Right renal cortex interstitium (tissue), 3 donors: ENCODE measurements around the gene POLR1A. TPM values are rescaled to one million over a fixed set of nuclear protein-coding genes. Genes with fewer than 3 reads are reported as not detected.

ENCODE experiments used
- DNase-seq, 3 donors: peaks; one replicate each; pipeline ENCODE4 v3.0.0-alpha.2; 2013; ENCODE audit warnings: low read depth in 3 of 3, low spot score in 2 of 3
- polyA plus RNA-seq, 3 donors: library from polyadenylated mRNA; unstranded; fragments of 120-200 nt; gene quantifications; one replicate each; pipeline ENCODE4 v1.2.1, GENCODE V29; 2013; ENCODE audit not compliant: insufficient read length in 3 of 3

The POLR1A gene
- polyA plus RNA-seq, 3 donors: 17.8 to 20.6 (median 19.9) TPM

DNA sequence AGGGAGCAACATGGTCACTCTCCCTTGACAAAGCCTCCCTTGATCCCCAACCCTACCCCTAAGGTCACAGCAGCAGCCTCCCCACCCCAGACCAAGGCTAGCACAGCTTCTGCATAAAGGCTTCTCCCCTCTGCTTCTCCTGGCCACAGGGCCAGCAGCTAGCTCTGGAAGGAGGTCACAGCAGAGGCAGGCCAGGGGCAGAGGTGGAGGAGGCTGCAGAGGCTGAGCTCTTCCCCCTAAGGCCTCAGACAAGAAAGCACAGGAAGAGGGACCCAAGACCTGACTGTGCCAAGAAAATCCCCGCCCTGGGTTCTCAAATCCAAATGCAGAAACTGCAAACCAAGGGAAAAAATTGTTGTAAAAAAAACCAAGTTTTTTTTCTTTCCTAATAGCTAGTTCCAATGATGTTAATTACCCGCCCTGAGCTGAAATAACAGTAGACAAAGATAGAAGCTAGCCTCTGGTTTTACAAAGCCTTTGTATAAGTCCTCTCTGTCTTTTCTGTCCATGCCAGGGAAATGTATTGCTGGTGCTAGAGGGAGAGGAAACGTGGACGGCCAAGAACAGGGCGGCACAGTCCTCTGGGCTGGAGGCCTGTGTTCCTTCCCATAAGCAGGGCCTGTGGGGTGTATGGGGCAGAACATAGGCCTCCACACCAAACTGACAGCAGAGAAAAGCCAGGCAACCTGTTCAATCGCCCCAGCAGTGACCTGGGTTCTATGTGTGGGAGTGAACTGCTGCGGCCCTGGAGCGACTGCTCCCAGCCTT lies 79.5 kb downstream of the POLR1A start:
- DNase-seq: no peak

DNA sequence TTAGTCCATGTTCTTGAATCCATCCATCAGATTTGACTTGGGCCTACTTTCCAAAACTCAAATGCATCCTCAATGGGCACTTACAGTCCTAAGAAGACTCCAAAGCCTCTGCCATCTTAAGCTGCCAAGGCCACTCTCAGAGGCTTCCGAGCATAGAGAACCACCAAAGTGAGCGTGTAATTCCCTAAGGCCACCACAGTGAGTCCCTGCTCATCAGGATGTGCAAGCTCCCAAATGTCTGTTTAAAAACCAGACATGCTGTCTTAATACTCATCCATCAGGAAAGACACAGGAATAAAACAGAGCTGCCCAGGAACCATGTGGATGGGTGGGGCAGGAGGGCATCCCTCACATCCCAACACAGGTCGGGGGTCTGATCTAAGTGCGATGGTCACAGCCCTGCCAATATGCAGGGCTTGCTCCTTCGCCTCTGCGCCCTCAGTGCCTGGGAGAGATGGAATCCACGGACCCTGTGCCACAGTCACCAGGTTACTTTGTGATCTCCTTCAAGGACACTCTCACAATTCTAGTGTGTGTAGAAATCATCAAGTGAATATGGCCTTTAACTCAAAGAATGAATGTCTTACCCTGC lies 80.4 kb downstream of the POLR1A start:
- no peak for DNase-seq

DNA sequence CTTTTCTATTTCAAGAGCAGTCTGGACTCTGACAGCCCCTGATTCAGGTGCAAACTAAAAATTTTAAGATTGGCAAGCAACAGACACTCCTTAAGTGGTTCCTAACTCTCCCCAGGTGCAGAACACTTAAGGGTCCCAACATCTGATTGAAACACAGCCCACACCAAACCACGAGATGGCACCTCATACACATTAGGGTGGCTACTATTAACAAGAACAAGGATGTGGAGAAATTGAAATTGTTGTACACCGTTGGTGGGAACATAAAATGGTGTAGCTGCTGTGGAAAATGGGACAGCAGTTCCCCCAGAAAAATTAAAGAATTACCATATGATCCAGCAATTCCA lies 82.3 kb downstream of the POLR1A start:
- no peak for DNase-seq

DNA sequence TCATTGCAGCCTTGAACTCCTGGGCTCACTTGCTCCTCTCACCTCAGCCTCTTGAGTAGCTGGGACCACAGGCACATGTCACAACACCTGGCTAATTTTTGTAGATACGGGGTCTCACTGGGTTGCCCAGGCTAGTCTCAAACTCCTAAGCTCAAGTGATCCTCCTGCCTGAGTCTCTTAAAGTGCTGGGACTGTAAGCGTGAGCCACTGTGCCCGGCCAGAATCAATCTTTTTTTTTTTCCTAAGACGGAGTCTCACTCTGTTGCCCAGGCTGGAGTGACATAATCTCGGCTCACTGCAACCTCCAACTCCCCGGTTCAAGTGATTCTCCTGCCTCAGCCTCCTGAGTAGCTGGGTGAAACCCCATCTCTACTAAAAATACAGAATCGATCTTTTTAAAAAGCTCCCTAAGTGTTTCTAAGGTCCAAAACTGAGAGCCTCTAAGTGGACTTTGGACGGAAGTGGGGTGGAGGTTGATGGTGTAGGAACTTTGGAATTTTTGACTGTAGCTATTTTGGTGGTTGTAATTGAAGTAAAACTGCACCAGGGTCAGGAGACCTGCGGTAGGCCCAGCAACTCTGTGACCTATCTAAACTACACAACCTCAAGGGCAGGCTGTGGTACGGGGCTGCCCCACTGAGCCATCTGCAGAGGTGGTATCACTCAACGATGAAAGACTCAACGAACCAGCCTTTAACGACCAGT lies 82.9 kb downstream of the POLR1A start:
- DNase-seq: no peak

DNA sequence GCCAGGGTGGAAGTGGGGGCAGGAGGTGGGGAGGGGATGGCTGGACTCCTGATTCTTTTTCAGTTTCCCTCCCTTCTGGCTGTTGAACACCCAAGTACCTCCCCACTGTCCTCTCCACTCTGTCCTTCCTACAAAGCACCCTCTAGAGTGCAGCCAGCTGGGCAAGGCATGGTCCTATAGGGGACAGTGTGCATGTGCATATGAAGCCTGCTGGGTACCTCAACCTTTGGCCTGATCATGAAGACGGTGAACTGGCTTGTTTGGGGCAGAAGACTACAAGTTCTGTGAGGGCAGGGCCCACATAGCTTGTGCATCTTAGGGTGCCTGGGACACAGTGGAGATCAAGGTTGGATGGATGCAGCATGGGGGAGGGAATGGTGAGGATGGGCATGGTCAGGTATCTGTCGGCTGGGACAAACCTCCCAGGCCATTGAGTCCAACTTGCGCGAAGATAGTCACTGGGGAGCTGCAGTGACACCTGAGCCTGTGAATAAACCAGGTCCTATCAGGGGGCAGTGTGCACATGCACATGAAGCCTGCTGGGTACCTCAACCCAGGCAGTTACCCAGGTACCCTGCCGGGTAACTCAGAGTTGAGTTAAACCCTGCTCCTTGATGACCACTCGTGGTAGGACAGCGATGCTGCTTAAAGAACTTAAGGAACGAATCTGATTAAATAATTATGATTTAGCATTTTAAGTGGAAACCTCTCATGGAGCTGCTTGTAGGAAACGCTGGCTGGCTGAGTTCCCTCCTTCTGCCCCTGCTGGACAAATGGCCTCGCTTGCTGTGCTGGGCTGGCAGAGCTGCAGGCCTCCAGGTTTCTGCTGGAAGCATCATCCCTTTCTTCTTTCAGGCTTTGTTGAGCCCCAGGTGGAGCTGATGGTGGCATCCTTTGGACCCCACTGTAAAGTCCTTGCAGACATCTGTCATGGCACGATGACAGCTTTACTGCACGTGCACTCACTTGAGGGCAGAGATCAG lies 84.0 kb downstream of the POLR1A start:
- no peak for DNase-seq

DNA sequence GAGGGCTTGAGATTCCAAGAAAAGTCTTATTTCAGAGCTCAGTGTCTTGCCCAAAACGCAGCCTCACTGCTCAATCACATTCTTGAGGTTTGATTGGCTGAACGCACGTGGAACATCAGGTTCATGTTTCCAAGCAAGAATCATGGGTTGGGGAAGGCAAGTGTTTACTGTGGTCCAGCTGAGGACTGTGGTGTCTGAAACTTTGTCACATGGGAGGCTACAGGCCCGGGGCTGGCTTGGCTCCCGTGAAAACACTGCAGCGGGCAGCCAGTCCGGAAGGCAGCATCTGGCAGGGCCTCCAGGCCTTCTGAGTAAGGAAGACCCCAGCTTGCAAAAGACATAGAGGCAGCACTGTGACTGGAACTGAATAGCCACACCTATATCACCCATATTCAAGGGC lies 84.7 kb downstream of the POLR1A start:
- no peak for DNase-seq

DNA sequence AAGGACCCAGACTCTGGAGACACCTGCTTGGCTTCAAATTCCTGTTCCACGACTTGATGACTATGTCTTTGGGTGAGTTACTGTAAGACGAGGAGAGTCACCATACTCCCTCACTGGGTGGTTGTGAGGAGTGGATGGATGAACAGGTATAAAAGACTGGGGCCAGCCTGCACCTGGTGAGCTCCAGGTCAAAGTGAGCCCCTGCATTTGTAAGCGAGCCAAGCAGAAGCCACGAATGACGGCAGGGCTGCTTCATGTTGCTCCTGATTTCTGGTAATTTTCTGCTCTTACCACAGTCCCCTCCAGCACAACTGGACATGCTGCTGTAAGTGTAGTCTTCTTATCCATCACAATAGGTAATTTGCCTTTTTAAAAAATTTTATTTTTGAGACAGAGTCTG lies 86.6 kb downstream of the POLR1A start:
- DNase-seq: no peak

DNA sequence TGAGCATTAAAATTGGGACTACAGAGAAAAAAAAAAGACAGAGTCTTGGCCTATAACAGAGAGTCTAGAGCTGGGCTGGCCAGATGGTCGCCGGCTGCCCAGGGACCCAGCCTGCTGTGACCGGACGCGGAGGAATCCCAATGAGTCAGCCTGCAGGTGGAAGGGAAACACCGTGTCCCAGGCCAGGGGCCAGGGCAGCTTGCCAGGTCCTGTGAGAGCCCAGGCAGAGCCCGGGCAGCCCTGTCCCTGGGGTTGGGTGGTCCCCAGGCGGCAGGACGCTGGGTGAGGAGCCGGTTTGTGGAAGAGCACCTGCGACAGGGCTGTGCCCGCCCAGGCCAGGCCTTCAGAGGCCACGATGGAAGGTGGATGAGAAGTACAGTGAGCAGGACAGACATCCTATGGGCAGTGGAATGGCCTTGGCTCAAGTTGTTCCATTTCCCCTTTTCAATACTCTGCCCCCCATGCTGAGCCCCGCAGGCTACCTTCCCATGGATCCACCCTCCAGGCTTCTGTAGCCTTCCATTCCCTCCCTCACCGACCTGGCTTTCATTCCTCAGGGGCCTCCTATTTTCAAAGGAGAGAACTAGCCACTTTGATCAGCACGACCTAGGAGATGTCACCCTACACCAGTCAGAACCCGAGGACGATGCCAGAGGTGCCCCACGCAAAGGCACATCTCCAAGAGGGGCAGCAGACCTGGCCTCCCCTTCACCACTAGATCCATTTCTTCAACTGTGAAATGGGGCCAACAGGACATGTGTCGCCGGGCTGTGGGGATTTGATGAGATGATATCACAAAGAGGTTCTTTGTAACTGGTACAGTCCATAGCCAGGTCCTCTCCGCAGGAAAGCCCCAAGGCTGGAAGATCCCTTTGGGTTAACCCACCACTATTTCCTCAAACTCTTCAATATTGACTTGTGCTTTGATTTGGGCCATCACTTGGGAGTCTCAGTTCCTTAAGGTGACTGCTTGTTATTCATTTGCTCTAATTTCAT lies 87.5 kb downstream of the POLR1A start:
- no peak for DNase-seq

DNA sequence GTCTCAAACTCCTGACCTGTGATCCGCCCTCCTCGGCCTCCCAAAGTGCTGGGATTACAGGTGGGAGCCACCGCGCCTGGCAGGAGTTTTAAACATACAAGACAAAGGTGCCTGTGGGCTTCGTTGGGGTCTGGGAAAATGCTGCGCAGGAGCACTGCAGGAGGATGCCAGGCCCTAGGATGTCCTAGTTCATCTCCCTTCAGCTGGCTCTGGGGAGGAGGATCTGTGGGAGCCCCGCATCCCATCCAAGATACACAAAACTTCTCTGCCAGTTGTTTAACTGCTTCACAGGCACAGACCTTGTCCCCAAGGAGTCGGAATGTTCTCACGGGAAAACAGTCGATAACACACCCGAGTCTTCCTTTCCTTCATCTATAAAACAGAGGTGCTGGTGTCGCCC lies 89.1 kb downstream of the POLR1A start:
- no peak for DNase-seq

DNA sequence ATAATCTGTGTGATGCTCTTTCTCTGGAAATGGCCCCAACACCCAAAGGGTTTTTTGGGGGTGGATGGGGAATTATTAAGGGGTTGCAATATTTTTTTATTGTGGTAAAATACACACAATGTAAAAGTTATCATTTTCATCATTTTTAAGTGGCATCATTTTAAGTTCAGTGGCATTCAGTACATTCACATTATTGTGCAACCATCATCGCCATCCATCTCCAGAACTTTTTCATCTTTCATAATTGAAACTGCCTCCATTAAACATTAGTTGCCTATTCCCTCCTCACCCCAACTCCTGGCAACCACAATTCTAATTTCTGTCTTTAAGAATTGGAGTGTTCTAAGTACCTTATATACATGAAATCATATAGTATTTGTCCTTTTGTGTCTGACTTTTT lies 90.0 kb downstream of the POLR1A start:
- no peak for DNase-seq

DNA sequence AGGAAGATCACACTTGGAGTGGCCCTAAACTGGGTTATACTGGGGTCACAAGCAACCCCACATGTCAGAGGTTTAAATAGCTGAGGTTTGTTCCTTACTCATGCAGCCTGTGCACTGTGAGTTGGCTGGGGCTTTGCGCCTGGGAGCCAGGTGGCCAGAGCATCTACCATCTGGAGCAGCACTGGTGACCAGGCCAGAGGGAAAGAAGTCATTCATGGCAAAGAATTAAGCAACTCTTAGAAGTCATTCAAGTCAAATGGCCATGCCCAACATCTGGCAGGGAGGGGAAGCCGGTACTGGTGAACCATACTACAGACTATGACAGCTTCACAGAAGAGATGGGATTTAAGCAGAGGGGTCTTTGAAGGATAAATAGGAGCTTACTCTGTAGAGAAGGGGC lies 90.7 kb downstream of the POLR1A start:
- no peak for DNase-seq

DNA sequence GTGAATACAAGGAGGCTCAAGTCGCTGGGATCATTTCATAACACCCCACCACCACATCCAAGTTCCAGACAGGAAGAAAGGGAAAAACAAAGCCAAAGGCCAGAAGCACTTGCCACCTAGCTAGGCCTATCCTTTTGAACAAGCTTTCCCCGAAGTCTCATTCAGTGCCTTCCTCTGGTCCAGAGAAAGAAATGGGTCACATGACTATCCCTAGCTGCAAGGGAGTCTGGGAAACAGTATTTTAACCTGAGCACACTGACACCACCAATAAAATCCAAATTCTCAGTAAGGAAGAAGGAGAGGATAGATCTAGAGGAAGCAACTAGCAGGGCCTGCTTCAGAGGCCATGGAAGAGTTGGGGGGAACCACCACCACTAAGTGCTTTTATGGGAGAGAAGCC lies 91.2 kb downstream of the POLR1A start:
- no peak for DNase-seq

DNA sequence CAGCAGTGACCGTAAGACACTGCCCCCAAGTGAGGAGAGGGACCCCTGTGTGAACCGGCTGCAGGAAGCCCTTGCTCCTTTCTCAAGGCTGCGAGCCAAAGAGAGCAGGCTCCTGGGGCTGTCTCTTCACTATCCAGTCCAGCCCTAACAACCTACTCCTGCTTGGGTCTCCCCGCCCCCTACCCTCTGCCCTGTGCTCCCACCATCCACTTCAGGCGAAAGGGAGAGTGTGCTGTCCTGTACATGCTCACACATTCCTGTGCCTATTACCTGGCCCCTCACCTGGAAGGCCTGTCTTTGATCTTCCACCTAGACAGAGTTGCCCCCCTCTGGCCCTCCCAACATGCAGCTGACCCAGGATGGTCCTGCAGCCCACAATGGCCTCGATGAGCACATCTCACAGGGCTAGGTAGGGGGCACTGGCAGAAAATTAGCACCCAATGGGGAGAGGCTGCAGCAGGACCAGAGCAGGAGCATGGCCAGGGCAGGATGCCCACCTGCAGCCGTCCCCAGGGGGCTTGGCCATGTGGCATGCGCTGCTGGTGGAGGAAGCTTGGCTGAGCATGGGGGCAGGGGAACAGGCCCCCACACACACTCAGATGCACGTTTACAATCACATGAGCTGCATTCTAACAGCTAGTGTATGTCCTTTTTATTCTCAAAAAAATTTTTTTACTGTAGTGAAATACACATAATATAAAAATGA lies 93.5 kb downstream of the POLR1A start:
- no peak for DNase-seq

DNA sequence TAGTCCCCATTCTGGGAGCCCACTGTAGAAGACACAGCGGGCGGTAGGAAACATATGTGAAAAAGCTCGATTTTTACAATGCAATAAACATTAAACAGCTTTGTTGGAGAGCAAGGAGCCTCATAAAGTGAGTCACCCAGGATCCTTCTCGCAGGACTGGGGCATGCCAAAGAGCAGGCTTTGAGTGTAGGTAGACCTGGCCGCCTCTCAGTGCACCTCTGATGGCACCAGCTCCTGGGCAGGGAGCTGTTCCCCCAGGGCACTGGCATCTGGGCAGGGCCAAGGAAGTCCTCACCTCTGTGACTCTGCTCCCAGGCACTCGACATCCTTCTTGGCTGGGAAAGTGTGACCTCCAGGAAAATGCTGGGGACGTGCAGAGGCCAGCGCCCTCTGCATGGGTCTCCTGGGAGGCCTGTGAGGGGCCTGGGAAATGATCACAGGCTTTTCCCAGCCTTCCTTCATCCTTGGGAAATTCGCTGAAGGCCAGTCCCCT lies 94.2 kb downstream of the POLR1A start:
- DNase-seq: no peak

DNA sequence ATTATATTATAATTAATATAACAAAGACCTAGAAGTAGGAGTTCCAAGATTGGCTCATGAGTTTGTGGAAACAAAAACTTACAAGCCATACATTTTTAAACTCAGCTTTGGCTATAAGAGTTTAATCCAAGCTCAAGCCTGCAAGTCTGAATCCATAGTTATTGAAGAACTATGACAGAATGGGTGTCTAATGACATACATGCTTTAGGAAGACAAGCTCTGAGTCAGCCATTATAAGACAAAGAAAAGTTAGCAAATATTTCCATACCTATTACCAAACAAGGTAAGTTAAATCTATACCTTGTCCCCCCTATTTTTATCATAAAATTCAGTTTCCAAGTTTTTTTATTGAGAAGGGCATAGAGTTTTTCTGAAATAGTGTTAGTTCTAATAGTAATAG lies 95.6 kb downstream of the POLR1A start:
- DNase-seq: no peak

DNA sequence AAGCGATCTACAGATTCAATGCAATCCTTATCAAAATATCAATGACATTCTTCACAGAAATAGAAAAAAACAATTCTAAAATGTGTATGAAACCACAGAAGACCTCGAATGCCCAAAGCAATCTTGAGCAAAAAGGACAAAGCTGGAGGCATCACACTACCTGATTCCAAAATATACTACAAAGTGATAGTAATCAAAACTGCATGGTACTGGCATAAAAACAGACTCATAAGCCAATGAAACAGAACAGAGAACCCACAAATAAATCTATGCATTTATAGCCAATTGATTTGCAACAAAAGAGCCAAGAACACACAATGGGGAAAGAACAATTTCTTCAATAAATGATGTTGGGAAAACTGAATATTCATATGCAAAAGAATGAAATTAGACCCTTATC lies 99.2 kb downstream of the POLR1A start:
- DNase-seq: no peak

DNA sequence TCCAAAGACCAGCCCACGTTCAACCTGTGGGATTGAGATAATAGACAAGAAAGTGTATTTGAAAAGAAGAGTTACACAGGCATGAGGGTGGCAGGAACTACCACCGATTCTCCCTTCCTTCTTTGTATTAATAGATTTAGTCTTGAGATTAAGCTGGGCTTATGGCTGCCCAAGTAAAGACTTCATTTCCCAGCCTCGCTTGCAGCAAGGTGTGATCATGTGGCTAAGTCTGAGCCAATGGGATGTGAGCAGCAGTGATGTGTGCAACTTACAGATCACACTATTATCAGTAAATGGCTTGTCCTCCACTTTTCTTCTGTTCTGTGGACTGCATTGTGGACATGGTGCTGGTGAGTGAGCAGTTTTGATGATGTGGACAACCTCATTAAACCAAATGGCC lies 101.7 kb downstream of the POLR1A start:
- DNase-seq: no peak

DNA sequence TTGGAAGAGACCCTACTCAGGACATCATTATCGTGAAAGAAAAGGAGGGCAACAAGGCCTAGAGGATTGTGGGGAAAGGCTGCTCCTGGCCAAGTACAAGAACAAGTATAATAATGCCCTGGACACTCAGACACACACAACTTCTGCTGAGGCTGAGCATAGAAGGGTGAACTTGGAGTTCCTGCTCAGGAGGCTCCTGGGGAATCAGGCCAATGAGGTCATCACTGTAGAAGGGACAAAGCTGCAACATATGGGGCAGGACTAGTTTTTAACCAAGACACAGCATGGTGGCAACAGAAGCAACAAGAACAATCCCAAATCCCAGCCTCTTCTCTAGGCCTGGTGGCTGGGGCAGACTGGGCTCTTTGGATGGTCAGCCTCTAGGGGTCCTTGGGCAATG lies 102.6 kb downstream of the POLR1A start:
- no peak for DNase-seq

DNA sequence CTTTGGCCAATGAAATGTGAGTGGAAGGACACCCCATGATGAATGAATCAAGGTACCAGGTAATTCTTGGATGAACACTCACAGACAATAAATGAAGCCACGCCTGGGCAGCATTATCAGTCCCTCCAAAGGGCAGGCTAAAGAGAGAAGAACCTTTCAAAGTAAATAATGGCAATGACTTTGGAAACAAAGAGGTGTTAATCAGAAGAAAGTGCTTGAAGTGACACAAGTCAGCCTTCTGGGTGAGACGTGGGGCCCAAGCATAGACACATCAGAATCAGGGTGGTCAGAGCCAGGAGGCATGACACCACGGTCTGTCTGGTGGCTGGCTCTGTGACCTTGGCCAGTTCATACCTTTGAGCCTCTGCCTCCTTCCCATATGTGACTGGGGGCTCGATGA lies 103.3 kb downstream of the POLR1A start:
- DNase-seq: no peak
